HG02970 (cell line): ENCODE results near the gene NKX2-4.

Experiments
- ATAC-seq: cut with Tn5 transposase; IDR thresholded peaks from one replicate; pipeline ENCODE4 v1.9.1; 2021; ENCODE audit warnings: mild to moderate bottlenecking, moderate library complexity, moderate number of reproducible peaks; ENCODE audit not compliant: unreplicated experiment, low FRiP score

Gene NKX2-4

GRCh38 chr20:21395051-21395665, 2.2 kb downstream of the NKX2-4 start:
- no peak for ATAC-seq

GRCh38 chr20:21394551-21394950, 2.8 kb downstream of the NKX2-4 start:
- no peak for ATAC-seq

- ATAC-seq = no peak
Measured at GRCh38 chr20:21393816-21394519, 3.4 kb downstream of the NKX2-4 start.

- no peak for ATAC-seq
Measured at GRCh38 chr20:21393166-21393565, 4.2 kb downstream of the NKX2-4 start.

- ATAC-seq = no peak
Measured at GRCh38 chr20:21391972-21392352, 5.4 kb downstream of the NKX2-4 start.

- ATAC-seq = no peak
Measured at GRCh38 chr20:21391185-21391971, 5.9 kb downstream of the NKX2-4 start.

- ATAC-seq = no peak
Measured at GRCh38 chr20:21390768-21391167, 6.6 kb downstream of the NKX2-4 start.

GRCh38 chr20:21389368-21389767, 8.0 kb downstream of the NKX2-4 start:
- ATAC-seq = no peak

- no peak for ATAC-seq
Measured at GRCh38 chr20:21388566-21388965, 8.8 kb downstream of the NKX2-4 start.

GRCh38 chr20:21387528-21387927, 9.8 kb downstream of the NKX2-4 start:
- no peak for ATAC-seq

- no peak for ATAC-seq
Measured at GRCh38 chr20:21386111-21386510, 11.2 kb downstream of the NKX2-4 start.

- ATAC-seq = no peak
Measured at GRCh38 chr20:21384308-21384892, 12.9 kb downstream of the NKX2-4 start.

GRCh38 chr20:21381619-21382018, 15.7 kb downstream of the NKX2-4 start:
- ATAC-seq = no peak

- ATAC-seq = no peak
Measured at GRCh38 chr20:21380711-21381110, 16.6 kb downstream of the NKX2-4 start.

- ATAC-seq = no peak
Measured at GRCh38 chr20:21378259-21378658, 19.1 kb downstream of the NKX2-4 start.

GRCh38 chr20:21377701-21378100, 19.6 kb downstream of the NKX2-4 start:
- ATAC-seq = no peak

- ATAC-seq = no peak
Measured at GRCh38 chr20:21376626-21377025, 20.7 kb downstream of the NKX2-4 start.

- ATAC-seq = no peak
Measured at GRCh38 chr20:21373436-21373835, 23.9 kb downstream of the NKX2-4 start.

- no peak for ATAC-seq
Measured at GRCh38 chr20:21372016-21372415, 25.3 kb downstream of the NKX2-4 start.

GRCh38 chr20:21371193-21371592, 26.1 kb downstream of the NKX2-4 start:
- ATAC-seq = no peak

- ATAC-seq = no peak
Measured at GRCh38 chr20:21368791-21369190, 28.5 kb downstream of the NKX2-4 start.
